ENCODE results near the gene FBXL7.

DNA sequence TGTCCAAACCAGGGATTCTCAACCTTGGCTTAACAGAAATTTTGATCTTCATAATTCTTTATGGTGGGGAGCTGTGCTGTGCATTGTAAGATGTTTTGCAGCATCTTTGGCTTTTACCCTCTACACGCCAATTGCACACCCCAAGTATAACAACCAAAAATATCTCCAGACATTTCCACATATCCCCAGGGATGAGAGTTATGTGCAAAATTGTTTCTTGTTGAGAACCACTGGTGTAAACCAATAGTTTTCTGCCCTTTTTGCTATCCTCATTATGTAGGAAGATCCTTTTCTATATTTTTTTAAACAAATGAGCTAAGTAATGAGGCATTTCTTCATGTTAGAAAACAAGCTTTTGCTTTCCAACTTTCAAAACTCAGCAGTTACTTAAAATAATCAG, 189.9 kb downstream of the FBXL7 start:
- no peak for TF ChIP-seq CTCF (optimal IDR thresholded peaks at IDR 0.05 in 1 of 3, IDR thresholded peaks at IDR 0.05 in 1 of 3, conservative IDR thresholded peaks at IDR 0.05 in 1 of 3; ENCODE audit: extremely low read depth in 1 of 3, insufficient read depth in 2 of 3, low read length in 3 of 3)
- no peak for TF ChIP-seq EZH2 (IDR thresholded peaks at IDR 0.05; ENCODE audit: low read length)
